H9 (cell line): ENCODE data around the gene ANXA7. TPM values are rescaled to one million over a fixed set of nuclear protein-coding genes. Genes with fewer than 3 reads are reported as not detected.

ENCODE experiments used
- DNase-seq: peaks from one replicate; pipeline ENCODE4 v3.0.0-alpha.2; 2017
- H2AFZ ChIP-seq: one replicate; pipeline ENCODE4 v1.6.1; 2013; ENCODE audit warnings: mild to moderate bottlenecking, low read length, control low read depth, moderate library complexity
- H2AK5ac ChIP-seq: 2 replicates; pipeline ENCODE4 v1.6.1; 2013; ENCODE audit warnings: low read length, control low read depth, mixed read lengths; ENCODE audit not compliant: insufficient read length
- H2BK120ac ChIP-seq: one replicate; pipeline ENCODE4 v1.6.1; 2013; ENCODE audit warnings: low read depth, mild to moderate bottlenecking, low read length, control low read depth, inconsistent platforms; ENCODE audit not compliant: poor library complexity, severe bottlenecking
- H2BK12ac ChIP-seq: 2 replicates; pipeline ENCODE4 v1.6.1; 2013; ENCODE audit warnings: low read length, control low read depth, mixed read lengths, low read depth; ENCODE audit not compliant: insufficient read length
- H2BK15ac ChIP-seq: 2 replicates; pipeline ENCODE4 v1.6.1; 2013; ENCODE audit warnings: low read depth, low read length, control low read depth
- H2BK20ac ChIP-seq: one replicate; pipeline ENCODE4 v1.6.1; 2013; ENCODE audit warnings: low read depth, mild to moderate bottlenecking, low read length, control low read depth, inconsistent platforms; ENCODE audit not compliant: poor library complexity, severe bottlenecking
- H2BK5ac ChIP-seq: 2 replicates; pipeline ENCODE4 v1.6.1; 2013; ENCODE audit warnings: low read length, control low read depth, mixed read lengths; ENCODE audit not compliant: insufficient read length
- H3K14ac ChIP-seq: 2 replicates; pipeline ENCODE4 v1.6.1; 2013; ENCODE audit warnings: low read length, control low read depth; ENCODE audit not compliant: insufficient read depth
- H3K18ac ChIP-seq: 2 replicates; pipeline ENCODE4 v1.6.1; 2013; ENCODE audit warnings: low read depth, mild to moderate bottlenecking, mixed read lengths, low read length, control low read depth; ENCODE audit not compliant: insufficient read length
- H3K23ac ChIP-seq: 2 replicates; pipeline ENCODE4 v1.6.1; 2013; ENCODE audit warnings: low read length, control low read depth, mixed read lengths, low read depth; ENCODE audit not compliant: insufficient read length
- H3K23me2 ChIP-seq: 2 replicates; pipeline ENCODE4 v1.6.1; 2013; ENCODE audit warnings: low read depth, mild to moderate bottlenecking, mixed read lengths, low read length, control low read depth; ENCODE audit not compliant: insufficient read length, poor library complexity, severe bottlenecking
- H3K27ac ChIP-seq: 2 replicates; pipeline ENCODE4 v1.5.1; 2013; ENCODE audit warnings: low read length, control low read depth, mixed read lengths, low read depth; ENCODE audit not compliant: insufficient read length
- H3K27me3 ChIP-seq: 2 replicates; pipeline ENCODE4 v1.6.1; 2013; ENCODE audit warnings: low read length, control low read depth, inconsistent platforms; ENCODE audit not compliant: insufficient read depth
- H3K4ac ChIP-seq: 2 replicates; pipeline ENCODE4 v1.6.1; 2013; ENCODE audit warnings: low read depth, mild to moderate bottlenecking, control low read depth, inconsistent platforms, low read length, moderate library complexity
- H3K4me1 ChIP-seq: 2 replicates; pipeline ENCODE4 v1.6.1; 2013; ENCODE audit warnings: low read length, control low read depth, inconsistent platforms; ENCODE audit not compliant: insufficient read depth
- H3K4me2 ChIP-seq: 2 replicates; pipeline ENCODE4 v1.6.1; 2013; ENCODE audit warnings: low read length, control low read depth, mixed read lengths; ENCODE audit not compliant: insufficient read length, insufficient read depth
- H3K56ac ChIP-seq: 2 replicates; pipeline ENCODE4 v1.6.1; 2013; ENCODE audit warnings: low read depth, mild to moderate bottlenecking, mixed read lengths, low read length, control low read depth; ENCODE audit not compliant: insufficient read length
- H3K79me1 ChIP-seq: 2 replicates; pipeline ENCODE4 v1.6.1; 2013; ENCODE audit warnings: low read depth, mild to moderate bottlenecking, moderate library complexity, low read length, control low read depth, inconsistent platforms; ENCODE audit not compliant: insufficient read depth, poor library complexity, severe bottlenecking
- H3K79me2 ChIP-seq: 2 replicates; pipeline ENCODE4 v1.6.1; 2013; ENCODE audit warnings: low read length, control low read depth, inconsistent platforms; ENCODE audit not compliant: insufficient read depth
- H3K9ac ChIP-seq: 2 replicates; pipeline ENCODE4 v1.6.1; 2013; ENCODE audit warnings: low read length, control low read depth, mixed read lengths; ENCODE audit not compliant: insufficient read length; ENCODE audit errors: extremely low read depth
- H3K9me3 ChIP-seq: one replicate; pipeline ENCODE4 v1.6.1; 2013; ENCODE audit warnings: low read depth, low read length, inconsistent platforms; ENCODE audit not compliant: control insufficient read depth
- H3T11ph ChIP-seq: one replicate; pipeline ENCODE4 v1.6.1; 2013; ENCODE audit warnings: mild to moderate bottlenecking, low read length, control low read depth, inconsistent platforms
- H4K20me1 ChIP-seq: one replicate; pipeline ENCODE4 v1.6.1; 2013; ENCODE audit not compliant: control insufficient read depth, insufficient read length, insufficient read depth
- H4K5ac ChIP-seq: 2 replicates; pipeline ENCODE4 v1.6.1; 2013; ENCODE audit warnings: low read depth, mild to moderate bottlenecking, mixed read lengths, low read length, control low read depth; ENCODE audit not compliant: insufficient read length
- H4K8ac ChIP-seq: replicated peaks from 2 replicates; pipeline ENCODE4 v1.6.1; 2013; ENCODE audit warnings: low read length, control low read depth, mixed read lengths, low read depth; ENCODE audit not compliant: insufficient read length
- H4K91ac ChIP-seq: 2 replicates; pipeline ENCODE4 v1.6.1; 2013; ENCODE audit warnings: low read depth, mild to moderate bottlenecking, moderate library complexity, mixed read lengths, low read length, control low read depth; ENCODE audit not compliant: insufficient read length
- H3K27ac Mint-ChIP-seq, 3 experiments: 2 replicates in 2 of 3; 3 replicates in 1 of 3; pipeline ENCODE4 v1.8.0; 2020 to 2021; ENCODE audit warnings: mixed read lengths in 3 of 3, mild to moderate bottlenecking in 1 of 3, moderate library complexity in 1 of 3
- H3K27me3 Mint-ChIP-seq: 2 replicates; pipeline ENCODE4 v1.8.0; 2021; ENCODE audit warnings: low read depth, mild to moderate bottlenecking, moderate library complexity, mixed read lengths
- H3K36me3 Mint-ChIP-seq, 3 experiments: 2 replicates in 2 of 3; 3 replicates in 1 of 3; pipeline ENCODE4 v1.8.0; 2020 to 2021; ENCODE audit warnings: low read depth in 3 of 3, mixed read lengths in 3 of 3; ENCODE audit not compliant: insufficient read depth in 1 of 3
- H3K4me1 Mint-ChIP-seq, 2 experiments: 2 replicates each; pipeline ENCODE4 v1.8.0; 2020; ENCODE audit warnings: mixed read lengths in 2 of 2
- H3K4me3 Mint-ChIP-seq, 2 experiments: 2 replicates in 1 of 2; 3 replicates in 1 of 2; pipeline ENCODE4 v1.8.0; 2020 to 2021; ENCODE audit warnings: mild to moderate bottlenecking in 2 of 2, mixed read lengths in 2 of 2, moderate library complexity in 1 of 2
- H3K9me3 Mint-ChIP-seq, 2 experiments: 2 replicates in 1 of 2; 3 replicates in 1 of 2; pipeline ENCODE4 v1.8.0; 2020; ENCODE audit warnings: mild to moderate bottlenecking in 2 of 2, mixed read lengths in 2 of 2, moderate library complexity in 1 of 2
- CTCF ChIP-seq: fragments of 200-600 bp; sonication (generic); conservative IDR thresholded peaks from 3 replicates; pipeline ENCODE4 v1.8.0; 2021; ENCODE audit warnings: antibody characterized with exemption, mild to moderate bottlenecking
- total RNA-seq: library from RNA; stranded (reverse); gene quantifications from 2 replicates; pipeline ENCODE4 v1.2.1, GENCODE V29; 2021

Gene ANXA7
- total RNA-seq, 1 experiment from 2014 or later: 84.6 TPM

- no peaks in the 10 kb centered on the region for H3K4me1 Mint-ChIP-seq
- H3K4ac ChIP-seq: no peak overlapping the region
- H3K27ac Mint-ChIP-seq: no peak overlapping the region
- H4K20me1 ChIP-seq: no peaks in the 10 kb centered on the region
- H3K23me2 ChIP-seq: no peaks in the 10 kb centered on the region
- H3K18ac ChIP-seq: no peak overlapping the region
- no peak overlapping the region for H3K27ac ChIP-seq
- no peak overlapping the region for H3K56ac ChIP-seq
- peaks cover 0 to 16% (median 8%) of the 10 kb centered on the region in 3 experiments; a peak in 6 of 7 replicates for H3K36me3 Mint-ChIP-seq
- no peak for DNase-seq
- no peak overlapping the region for H2BK12ac ChIP-seq
- no peaks in the 10 kb centered on the region for H3K9me3 Mint-ChIP-seq
- H2BK5ac ChIP-seq: no peak overlapping the region
- no peak overlapping the region for H3K14ac ChIP-seq
- no peak overlapping the region for H3K9ac ChIP-seq
- H3K4me1 ChIP-seq: no peaks in the 10 kb centered on the region
- no peak overlapping the region for H2BK120ac ChIP-seq
- no peak overlapping the region for H3K23ac ChIP-seq
- no peak overlapping the region for H3K4me3 Mint-ChIP-seq
- no peak overlapping the region for H2AK5ac ChIP-seq
- H3T11ph ChIP-seq: no peak overlapping the region
- no peak overlapping the region for H3K4me2 ChIP-seq
- no peak overlapping the region for H4K8ac ChIP-seq
- no peak for TF ChIP-seq CTCF
- H4K91ac ChIP-seq: no peak overlapping the region
- no peak overlapping the region for H4K5ac ChIP-seq
- no peak overlapping the region for H2BK15ac ChIP-seq
- H3K79me2 ChIP-seq: no peaks in the 10 kb centered on the region
- H3K79me1 ChIP-seq: no peaks in the 10 kb centered on the region
- no peaks in the 10 kb centered on the region for H3K27me3 Mint-ChIP-seq
- no peak overlapping the region for H2AFZ ChIP-seq
- no peaks in the 10 kb centered on the region for H3K27me3 ChIP-seq
- no peak overlapping the region for H2BK20ac ChIP-seq
- H3K9me3 ChIP-seq: no peaks in the 10 kb centered on the region
Observed at GRCh38 chr10:73446926-73447325, 33.1 kb upstream of the ANXA7 start.
